GM21717 (cell line): ENCODE data around the gene PCDHA4.
"Not testable (repeated sequence)": the region's sequence is repeated elsewhere in the genome, so short reads cannot be mapped to it uniquely, and the experiment has no call there.

ENCODE experiments used
- ATAC-seq: cut with Tn5 transposase; IDR thresholded peaks from one replicate; pipeline ENCODE4 v1.9.1; 2021; ENCODE audit warnings: mild to moderate bottlenecking, moderate library complexity; ENCODE audit not compliant: unreplicated experiment

PCDHA4 gene

DNA sequence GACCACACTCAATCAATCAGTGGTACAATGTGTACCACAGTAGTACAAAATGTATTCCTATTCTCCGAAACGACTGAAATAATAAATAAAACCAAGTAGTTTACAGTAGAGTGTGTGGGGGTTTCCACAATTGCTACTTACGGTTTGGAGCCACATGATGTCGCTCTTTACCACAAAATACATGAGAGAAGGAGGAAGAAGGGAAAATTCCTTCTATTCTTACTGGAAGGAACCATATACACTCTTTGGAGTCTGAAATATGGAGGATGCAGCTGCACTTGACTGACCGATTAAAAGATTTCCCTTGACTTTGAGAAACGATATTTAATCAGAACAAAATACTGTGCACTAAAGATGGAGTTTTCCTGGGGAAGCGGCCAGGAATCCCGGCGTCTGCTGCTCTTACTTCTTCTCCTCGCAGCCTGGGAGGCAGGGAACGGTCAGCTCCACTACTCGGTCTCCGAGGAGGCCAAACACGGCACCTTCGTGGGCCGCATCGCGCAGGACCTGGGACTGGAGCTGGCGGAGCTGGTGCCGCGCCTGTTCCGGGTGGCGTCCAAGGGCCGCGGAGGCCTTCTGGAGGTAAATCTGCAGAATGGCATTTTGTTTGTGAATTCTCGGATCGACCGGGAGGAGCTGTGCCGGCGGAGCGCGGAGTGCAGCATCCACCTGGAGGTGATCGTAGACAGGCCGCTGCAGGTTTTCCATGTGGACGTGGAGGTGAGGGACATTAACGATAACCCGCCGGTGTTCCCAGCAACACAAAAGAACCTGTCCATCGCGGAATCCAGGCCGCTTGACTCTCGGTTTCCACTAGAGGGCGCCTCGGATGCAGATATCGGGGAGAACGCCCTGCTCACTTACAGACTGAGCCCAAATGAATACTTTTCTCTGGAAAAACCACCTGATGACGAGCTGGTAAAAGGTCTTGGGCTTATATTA, at the start of gene PCDHA4:
TSS of gene PCDHA4 (plus strand) at position 235 of the 942 bp plus-strand sequence.
- no peak for ATAC-seq

DNA sequence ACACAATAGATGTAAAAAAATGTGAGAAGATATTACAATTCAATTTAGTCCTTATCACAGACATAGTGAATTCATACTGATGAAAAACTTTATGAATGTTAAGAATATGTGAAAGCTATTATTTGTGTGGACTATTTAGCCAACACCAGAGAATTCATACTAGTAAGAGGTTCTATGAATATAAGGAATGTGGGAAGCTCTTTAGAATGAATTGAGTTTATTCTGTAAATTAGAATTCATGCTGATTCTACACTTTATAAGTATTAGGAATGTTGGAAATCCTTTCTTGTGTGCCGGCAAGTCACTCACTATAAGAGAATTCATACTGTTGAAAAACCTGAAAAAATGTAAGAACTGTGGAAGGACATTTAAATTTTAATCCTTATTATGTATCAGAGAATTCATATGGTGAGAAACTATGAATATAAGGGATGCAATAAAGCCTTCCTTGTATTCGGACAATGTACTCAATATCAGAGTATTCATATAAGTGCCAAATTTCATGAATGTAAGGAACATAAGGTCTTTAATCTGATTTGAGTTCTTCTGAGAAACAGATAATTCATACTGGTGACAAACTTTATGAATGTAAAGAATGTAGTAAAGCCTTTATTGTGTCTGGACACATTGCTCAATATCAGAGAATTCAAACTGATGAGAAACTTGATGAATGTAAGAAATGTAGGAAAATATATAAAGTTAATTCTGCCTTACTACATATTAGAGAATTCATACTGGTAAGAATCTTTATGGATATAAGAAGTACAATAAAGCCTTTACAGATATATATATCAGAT, 42.5 kb upstream of the PCDHA4 start:
- no peak for ATAC-seq

DNA sequence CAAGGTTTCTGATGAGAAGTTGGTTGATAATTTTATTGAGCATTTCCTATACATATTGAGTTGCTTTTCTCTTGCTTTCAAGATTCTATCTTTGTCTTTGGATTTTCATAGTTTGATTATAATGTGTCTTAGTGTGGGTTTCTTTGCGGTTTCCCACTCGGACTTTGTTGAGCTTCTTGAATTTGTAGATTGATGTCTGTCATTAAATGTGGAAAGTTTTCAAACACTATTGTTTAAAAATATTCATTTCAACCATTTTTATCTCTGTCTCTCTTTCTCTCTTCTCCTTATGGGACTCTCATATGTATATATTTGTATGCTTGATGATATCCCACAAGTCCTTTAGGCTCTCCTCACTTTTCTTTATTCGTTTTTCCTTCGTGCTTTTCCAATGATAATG, 39.4 kb upstream of the PCDHA4 start:
- no peak for ATAC-seq

DNA sequence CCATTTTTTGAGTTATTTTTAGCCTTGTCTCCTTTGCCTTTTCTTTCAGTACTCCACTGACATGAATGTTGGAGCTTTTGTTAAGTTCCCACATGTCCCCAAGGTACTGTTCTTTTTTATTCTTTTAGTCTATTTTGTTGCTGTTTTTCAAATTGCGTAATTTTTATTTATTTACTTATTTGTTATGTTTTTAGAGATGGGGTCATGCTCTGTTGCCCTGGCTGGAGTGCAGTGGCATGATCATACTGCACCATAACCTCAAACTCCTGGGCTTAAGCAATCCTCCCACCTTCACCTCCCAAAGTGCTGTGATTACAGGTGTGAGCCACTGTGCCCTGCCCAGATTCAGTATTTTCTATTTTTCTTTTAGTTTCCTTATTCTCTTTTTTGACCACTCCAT, 26.4 kb upstream of the PCDHA4 start:
- ATAC-seq: no peak

DNA sequence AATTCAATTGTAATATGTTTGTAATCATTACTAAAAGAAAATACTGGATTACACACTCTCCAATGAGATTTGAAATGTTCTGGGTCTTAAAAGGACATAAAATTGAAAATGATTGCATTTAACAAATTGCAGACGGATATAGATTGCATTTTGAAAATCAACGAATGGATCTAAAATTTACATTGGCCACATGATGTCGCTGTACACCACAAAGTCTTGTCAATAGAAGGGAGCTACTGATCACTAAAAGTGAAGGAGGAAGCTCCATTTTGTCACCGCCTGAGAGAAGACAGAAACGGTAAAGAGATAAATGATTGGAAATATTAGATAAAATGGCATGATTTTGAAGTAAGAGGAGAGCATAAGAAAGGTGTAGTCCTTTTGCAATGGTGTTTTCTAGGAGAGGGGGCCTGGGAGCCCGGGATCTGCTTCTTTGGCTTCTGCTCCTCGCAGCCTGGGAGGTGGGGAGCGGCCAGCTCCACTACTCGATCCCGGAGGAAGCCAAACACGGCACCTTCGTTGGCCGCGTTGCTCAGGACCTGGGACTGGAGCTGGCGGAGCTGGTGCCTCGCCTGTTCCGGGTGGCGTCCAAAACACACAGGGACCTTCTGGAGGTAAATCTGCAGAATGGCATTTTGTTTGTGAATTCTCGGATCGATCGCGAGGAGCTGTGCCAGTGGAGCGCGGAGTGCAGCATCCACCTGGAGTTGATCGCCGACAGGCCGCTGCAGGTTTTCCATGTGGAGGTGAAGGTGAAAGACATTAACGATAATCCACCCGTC, 20.8 kb upstream of the PCDHA4 start, which contains the start of gene PCDHA1:
TSS of gene PCDHA1 (plus strand) at position 236 of the 782 bp plus-strand sequence.
- no peak for ATAC-seq

DNA sequence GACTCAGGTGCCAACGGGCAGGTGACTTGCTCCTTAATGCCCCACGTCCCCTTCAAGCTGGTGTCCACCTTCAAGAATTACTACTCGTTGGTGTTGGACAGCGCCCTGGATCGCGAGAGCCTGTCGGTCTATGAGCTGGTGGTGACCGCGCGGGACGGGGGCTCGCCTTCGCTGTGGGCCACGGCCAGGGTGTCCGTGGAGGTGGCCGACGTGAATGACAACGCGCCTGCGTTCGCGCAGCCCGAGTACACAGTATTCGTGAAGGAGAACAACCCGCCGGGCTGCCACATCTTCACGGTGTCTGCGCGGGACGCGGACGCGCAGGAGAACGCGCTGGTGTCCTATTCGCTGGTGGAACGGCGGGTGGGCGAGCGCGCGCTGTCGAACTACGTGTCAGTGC, 19.4 kb upstream of the PCDHA4 start:
- not testable (repeated sequence) for ATAC-seq

DNA sequence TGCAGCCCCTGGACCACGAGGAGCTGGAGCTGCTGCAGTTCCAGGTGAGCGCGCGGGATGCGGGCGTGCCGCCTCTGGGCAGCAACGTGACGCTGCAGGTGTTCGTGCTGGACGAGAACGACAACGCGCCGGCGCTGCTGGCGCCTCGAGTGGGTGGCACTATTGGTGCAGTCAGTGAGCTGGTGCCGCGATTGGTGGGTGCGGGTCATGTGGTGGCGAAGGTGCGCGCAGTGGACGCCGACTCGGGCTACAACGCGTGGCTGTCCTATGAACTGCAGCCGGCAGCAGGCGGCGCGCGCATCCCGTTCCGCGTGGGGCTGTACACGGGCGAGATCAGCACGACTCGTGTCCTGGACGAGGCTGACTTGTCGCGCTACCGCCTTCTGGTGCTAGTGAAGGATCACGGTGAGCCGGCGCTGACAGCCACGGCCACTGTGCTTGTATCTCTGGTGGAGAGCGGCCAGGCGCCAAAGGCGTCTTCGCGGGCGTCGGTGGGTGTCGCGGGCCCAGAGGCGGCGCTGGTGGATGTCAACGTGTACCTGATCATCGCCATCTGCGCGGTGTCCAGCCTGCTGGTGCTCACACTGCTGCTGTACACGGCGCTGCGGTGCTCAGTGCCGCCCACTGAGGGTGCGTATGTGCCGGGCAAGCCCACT, 18.9 kb upstream of the PCDHA4 start:
- not testable (repeated sequence) for ATAC-seq

DNA sequence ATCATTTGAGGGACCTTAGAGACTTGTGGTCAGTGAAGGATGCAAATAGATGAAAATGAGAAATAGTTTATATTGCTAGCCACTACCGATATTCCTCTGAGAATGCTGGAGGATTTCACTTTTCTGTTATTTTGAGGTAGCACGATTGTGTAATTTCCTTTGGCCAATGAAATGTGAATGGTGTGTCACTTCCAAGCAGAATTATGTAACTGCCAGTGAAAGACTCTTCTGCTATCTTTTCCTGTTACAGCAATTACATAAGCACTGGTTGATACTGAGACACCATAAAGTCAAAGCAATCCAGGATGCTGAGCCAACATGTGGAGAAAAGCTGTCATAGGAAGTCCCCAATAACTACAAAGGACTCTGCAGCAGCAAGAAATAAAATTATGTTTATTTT, 15.8 kb upstream of the PCDHA4 start:
- no peak for ATAC-seq

DNA sequence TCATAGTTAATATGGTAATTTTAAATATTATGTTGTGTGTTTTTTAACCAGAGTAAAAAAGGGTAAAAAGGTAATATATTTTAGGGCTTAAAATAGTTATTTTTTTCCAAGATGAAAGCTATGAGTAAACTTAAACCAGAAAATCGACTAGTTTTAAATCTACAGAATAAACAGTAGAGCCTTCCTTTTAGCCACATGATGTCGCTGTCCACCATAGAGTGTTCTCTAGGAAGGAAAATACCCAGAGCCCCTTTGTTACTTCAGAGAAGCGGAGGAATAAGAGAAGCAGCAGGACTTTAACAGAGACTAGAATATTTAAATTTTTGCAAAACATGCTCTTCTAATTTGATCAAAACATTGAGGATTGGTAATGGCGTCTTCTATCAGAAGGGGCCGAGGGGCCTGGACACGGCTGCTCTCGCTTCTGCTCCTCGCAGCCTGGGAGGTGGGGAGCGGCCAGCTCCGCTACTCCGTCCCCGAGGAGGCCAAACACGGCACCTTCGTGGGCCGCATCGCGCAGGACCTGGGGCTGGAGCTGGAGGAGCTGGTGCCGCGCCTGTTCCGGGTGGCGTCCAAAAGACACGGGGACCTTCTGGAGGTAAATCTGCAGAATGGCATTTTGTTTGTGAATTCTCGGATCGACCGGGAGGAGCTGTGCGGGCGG, 12.1 kb upstream of the PCDHA4 start, which contains the start of gene PCDHA2:
TSS of gene PCDHA2 (plus strand) at position 258 of the 664 bp plus-strand sequence.
- ATAC-seq: no peak

DNA sequence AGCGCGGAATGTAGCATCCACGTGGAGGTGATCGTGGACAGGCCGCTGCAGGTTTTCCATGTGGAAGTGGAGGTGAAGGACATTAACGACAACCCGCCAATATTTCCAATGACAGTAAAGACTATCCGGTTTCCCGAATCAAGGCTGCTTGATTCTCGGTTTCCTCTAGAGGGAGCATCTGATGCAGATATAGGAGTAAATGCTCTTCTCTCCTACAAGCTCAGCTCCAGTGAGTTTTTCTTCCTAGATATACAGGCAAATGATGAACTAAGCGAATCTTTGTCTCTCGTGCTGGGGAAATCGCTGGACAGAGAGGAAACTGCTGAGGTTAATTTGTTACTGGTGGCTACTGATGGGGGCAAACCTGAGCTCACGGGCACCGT, 11.6 kb upstream of the PCDHA4 start:
- ATAC-seq: no peak

DNA sequence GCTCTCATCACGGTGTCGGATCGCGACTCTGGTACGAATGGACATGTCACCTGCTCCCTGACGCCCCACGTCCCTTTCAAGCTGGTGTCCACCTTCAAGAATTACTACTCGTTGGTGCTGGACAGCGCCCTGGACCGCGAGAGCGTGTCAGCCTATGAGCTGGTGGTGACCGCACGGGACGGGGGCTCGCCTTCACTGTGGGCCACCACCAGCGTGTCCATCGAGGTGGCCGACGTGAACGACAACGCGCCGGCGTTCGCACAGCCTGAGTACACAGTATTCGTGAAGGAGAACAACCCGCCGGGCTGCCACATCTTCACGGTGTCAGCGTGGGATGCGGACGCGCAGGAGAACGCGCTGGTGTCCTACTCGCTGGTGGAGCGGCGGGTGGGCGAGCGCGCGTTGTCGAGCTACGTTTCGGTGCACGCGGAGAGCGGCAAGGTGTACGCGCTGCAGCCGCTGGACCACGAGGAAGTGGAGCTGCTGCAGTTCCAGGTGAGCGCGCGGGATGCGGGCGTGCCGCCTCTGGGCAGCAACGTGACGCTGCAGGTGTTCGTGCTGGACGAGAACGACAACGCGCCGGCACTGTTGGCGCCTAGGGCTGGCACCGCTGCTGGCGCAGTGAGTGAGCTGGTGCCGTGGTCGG, 10.7 kb upstream of the PCDHA4 start:
- ATAC-seq: not testable (repeated sequence)

DNA sequence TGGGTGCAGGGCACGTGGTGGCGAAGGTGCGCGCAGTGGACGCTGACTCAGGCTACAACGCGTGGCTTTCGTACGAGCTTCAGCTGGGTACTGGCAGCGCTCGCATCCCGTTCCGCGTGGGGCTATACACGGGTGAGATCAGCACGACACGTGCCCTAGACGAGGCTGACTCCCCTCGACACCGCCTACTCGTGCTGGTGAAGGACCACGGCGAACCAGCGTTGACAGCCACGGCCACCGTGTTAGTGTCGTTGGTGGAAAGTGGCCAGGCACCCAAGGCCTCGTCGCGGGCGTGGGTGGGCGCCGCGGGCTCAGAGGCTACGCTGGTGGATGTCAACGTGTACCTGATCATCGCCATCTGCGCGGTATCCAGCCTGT, 10.2 kb upstream of the PCDHA4 start:
- no peak for ATAC-seq

DNA sequence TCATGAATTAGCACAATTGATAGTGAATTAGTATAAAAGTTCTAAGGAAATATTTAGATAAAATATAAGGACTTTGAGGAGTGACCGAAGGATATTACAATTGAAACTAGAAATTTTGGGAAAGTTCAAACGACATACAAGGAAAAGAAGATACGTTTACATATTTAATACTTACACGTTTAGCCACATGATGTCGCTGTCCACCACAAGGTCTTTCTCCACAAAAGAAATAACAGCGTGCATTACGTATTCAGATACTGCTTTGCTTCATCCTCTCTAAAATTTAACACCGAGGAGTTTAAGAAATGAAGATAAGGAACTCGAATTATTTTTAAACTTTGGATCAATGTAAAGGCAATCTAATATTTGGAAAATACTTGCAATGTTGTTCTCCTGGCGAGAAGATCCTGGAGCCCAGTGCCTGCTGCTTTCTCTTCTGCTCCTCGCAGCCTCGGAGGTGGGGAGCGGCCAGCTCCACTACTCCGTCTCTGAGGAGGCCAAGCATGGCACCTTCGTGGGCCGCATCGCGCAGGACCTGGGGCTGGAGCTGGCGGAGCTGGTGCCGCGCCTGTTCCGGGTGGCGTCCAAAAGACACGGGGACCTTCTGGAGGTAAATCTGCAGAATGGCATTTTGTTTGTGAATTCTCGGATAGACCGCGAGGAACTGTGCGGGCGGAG, 5.9 kb upstream of the PCDHA4 start, which contains the start of gene PCDHA3:
TSS of gene PCDHA3 (plus strand) at position 242 of the 678 bp plus-strand sequence.
- no peak for ATAC-seq

DNA sequence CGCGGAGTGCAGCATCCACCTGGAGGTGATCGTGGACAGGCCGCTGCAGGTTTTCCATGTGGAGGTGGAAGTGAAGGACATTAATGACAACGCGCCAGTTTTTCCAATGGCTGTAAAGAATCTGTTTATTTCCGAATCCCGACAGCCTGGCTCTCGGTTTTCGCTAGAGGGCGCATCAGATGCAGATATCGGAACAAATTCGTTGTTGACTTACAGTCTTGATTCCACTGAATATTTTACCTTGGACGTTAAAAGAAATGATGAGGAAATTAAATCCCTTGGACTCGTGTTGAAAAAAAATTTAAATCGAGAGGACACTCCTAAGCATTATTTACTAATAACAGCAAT, 5.4 kb upstream of the PCDHA4 start:
- ATAC-seq: no peak

DNA sequence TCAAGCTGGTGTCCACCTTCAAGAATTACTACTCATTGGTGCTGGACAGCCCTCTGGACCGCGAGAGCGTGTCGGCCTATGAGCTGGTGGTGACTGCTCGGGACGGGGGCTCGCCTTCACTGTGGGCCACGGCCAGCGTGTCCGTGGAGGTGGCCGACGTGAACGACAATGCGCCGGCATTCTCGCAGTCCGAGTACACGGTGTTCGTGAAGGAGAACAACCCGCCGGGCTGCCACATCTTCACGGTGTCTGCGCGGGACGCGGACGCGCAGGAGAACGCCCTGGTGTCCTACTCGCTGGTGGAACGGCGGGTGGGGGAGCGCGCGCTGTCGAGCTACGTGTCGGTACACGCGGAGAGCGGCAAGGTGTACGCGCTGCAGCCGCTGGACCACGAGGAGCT, 4.5 kb upstream of the PCDHA4 start:
- ATAC-seq: not testable (repeated sequence)

DNA sequence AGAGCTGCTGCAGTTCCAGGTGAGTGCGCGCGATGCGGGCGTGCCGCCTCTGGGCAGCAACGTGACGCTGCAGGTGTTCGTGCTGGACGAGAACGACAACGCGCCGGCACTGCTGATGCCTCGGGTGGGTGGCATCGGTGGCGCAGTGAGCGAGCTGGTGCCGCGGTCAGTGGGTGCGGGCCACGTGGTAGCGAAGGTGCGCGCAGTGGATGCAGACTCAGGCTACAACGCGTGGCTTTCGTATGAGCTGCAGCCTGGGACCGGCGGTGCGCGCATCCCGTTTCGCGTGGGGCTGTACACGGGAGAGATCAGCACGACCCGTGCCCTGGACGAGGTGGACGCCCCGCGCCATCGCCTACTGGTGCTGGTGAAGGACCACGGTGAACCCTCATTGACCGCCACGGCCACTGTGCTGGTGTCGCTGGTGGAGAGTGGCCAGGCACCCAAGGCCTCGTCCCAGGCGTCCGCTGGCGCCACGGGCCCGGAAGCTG, 4.0 kb upstream of the PCDHA4 start:
- ATAC-seq: no peak

DNA sequence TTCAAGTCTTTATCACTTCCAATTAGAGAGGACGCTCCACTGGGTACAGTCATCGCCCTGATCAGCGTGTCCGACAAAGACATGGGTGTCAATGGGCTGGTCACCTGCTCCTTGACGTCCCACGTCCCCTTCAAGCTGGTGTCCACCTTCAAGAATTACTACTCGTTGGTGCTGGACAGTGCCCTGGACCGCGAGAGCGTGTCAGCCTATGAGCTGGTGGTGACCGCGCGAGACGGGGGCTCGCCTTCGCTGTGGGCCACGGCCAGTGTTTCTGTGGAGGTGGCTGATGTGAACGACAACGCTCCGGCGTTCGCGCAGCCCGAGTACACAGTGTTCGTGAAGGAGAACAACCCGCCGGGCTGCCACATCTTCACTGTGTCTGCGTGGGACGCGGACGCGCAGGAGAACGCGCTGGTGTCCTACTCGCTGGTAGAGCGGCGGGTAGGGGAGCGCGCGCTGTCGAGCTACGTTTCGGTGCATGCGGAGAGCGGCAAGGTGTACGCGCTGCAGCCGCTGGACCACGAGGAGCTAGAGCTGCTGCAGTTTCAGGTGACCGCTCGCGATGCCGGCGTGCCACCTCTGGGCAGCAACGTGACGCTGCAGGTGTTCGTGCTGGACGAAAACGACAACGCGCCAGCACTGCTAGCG, 1.5 kb downstream of the PCDHA4 start:
- ATAC-seq: not testable (repeated sequence)

DNA sequence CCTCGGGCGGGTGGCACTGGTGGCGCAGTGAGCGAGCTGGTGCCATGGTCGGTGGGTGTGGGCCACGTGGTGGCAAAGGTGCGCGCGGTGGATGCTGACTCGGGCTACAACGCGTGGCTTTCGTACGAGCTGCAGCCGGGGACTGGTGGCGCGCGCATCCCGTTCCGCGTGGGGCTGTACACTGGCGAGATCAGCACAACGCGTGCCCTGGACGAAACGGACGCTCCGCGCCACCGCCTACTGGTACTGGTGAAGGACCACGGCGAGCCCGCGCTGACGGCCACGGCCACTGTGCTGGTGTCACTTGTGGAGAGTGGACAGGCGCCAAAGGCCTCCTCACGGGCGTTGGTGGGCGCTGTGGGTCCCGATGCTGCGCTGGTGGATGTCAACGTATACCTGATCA, 2.0 kb downstream of the PCDHA4 start:
- ATAC-seq: no peak
